SK-N-SH treated with all-trans-retinoic acid at 6 μM for 48 hours (cell line): ENCODE measurements around the gene ANKS3.

Source experiments
- ATAC-seq: fragments of 200-7000 bp; cut with Tn5 transposase; 3 replicates; pipeline ENCODE4 v1.9.1; 2020; ENCODE audit warnings: mild to moderate bottlenecking, moderate library complexity
- ARNTL ChIP-seq: fragments of 450-650 bp; formaldehyde crosslinking; IDR thresholded peaks from 2 replicates; pipeline ENCODE4 v1.5.0; 2020; ENCODE audit warnings: low read depth, mild to moderate bottlenecking, moderate library complexity, borderline replicate concordance
- BACH2 ChIP-seq: fragments of 250-450 bp; sonication (Bioruptor Pico); IDR thresholded peaks from 2 replicates; pipeline ENCODE4 v1.9.0; 2021; ENCODE audit warnings: mild to moderate bottlenecking, borderline replicate concordance
- CSDC2 ChIP-seq: fragments of 250-450 bp; sonication (Bioruptor Pico); IDR thresholded peaks from 2 replicates; pipeline ENCODE4 v1.5.0; 2020; ENCODE audit warnings: mild to moderate bottlenecking, moderate library complexity
- ESRRG ChIP-seq: fragments of 250-450 bp; sonication (Bioruptor Pico); IDR thresholded peaks from 2 replicates; pipeline ENCODE4 v1.6.1; 2021; ENCODE audit warnings: mild to moderate bottlenecking
- GLIS3 ChIP-seq: fragments of 250-450 bp; sonication (Bioruptor Pico); IDR thresholded peaks from 2 replicates; pipeline ENCODE4 v1.5.0; 2020; ENCODE audit warnings: mild to moderate bottlenecking, moderate library complexity
- ISL1 ChIP-seq: fragments of 250-450 bp; sonication (Bioruptor Pico); IDR thresholded peaks from 2 replicates; pipeline ENCODE4 v2.1.2; 2022; ENCODE audit warnings: mild to moderate bottlenecking, moderate library complexity
- OSR1 ChIP-seq: fragments of 250-450 bp; sonication (Bioruptor Pico); IDR thresholded peaks from 2 replicates; pipeline ENCODE4 v1.8.0; 2022; ENCODE audit warnings: moderate library complexity, mild to moderate bottlenecking, inconsistent platforms
- PPARA ChIP-seq: fragments of 250-450 bp; sonication (Bioruptor Pico); IDR thresholded peaks from 2 replicates; pipeline ENCODE4 v1.5.0; 2020; ENCODE audit warnings: mild to moderate bottlenecking, borderline replicate concordance
- RARB ChIP-seq: fragments of 250-450 bp; sonication (Bioruptor Pico); IDR thresholded peaks from 2 replicates; pipeline ENCODE4 v1.8.0; 2021; ENCODE audit warnings: mild to moderate bottlenecking, moderate library complexity
- SNAI2 ChIP-seq: fragments of 250-450 bp; sonication (Bioruptor Pico); IDR thresholded peaks from 2 replicates; pipeline ENCODE4 v1.5.0; 2020; ENCODE audit warnings: mild to moderate bottlenecking, moderate library complexity
- TCF4 ChIP-seq: fragments of 250-450 bp; sonication (Bioruptor Pico); IDR thresholded peaks from 2 replicates; pipeline ENCODE4 v1.8.0; 2021; ENCODE audit warnings: mild to moderate bottlenecking, moderate library complexity, borderline replicate concordance
- TOX ChIP-seq: fragments of 250-450 bp; sonication (Bioruptor Pico); IDR thresholded peaks from 2 replicates; pipeline ENCODE4 v1.8.0; 2021; ENCODE audit warnings: mild to moderate bottlenecking, moderate library complexity, borderline replicate concordance
- ZC3H10 ChIP-seq: fragments of 250-450 bp; sonication (Bioruptor Pico); IDR thresholded peaks from 2 replicates; pipeline ENCODE4 v1.5.1; 2021; ENCODE audit warnings: mild to moderate bottlenecking, moderate library complexity
- ZFP3 ChIP-seq: fragments of 250-450 bp; sonication (Bioruptor Pico); IDR thresholded peaks from 2 replicates; pipeline ENCODE4 v1.5.0; 2020; ENCODE audit warnings: mild to moderate bottlenecking, moderate library complexity
- ZFP30 ChIP-seq: fragments of 450-650 bp; formaldehyde crosslinking; IDR thresholded peaks from 2 replicates; pipeline ENCODE4 v1.5.0; 2022; ENCODE audit warnings: mild to moderate bottlenecking, moderate library complexity
- ZNF565 ChIP-seq: fragments of 450-650 bp; formaldehyde crosslinking; conservative IDR thresholded peaks from 2 replicates; pipeline ENCODE4 v1.5.0; 2020; ENCODE audit warnings: low read depth, mild to moderate bottlenecking, moderate library complexity
- ZNF70 ChIP-seq: fragments of 450-650 bp; formaldehyde crosslinking; IDR thresholded peaks from 2 replicates; pipeline ENCODE4 v1.5.0; 2020; ENCODE audit warnings: mild to moderate bottlenecking, moderate library complexity
- ZNF8 ChIP-seq: fragments of 450-650 bp; formaldehyde crosslinking; IDR thresholded peaks from 2 replicates; pipeline ENCODE4 v1.5.0; 2020; ENCODE audit warnings: mild to moderate bottlenecking, moderate library complexity
- TF ChIP-seq, protein P1 (sequence below): fragments of 250-450 bp; sonication (Bioruptor Pico); IDR thresholded peaks from 2 replicates; pipeline ENCODE4 v1.5.0; 2020; ENCODE audit warnings: mild to moderate bottlenecking, moderate library complexity
- TF ChIP-seq, protein P2 (sequence below): fragments of 250-450 bp; sonication (Bioruptor Pico); IDR thresholded peaks from 2 replicates; pipeline ENCODE4 v1.5.1; 2021; ENCODE audit warnings: mild to moderate bottlenecking, moderate library complexity
- TF ChIP-seq, protein P3 (sequence below): fragments of 250-450 bp; sonication (Bioruptor Pico); IDR thresholded peaks from 2 replicates; pipeline ENCODE4 v1.5.1; 2020; ENCODE audit warnings: low read depth, mild to moderate bottlenecking, moderate library complexity
- TF ChIP-seq, protein P4 (sequence below): fragments of 250-450 bp; sonication (Bioruptor Pico); IDR thresholded peaks from 2 replicates; pipeline ENCODE4 v1.8.0; 2020; ENCODE audit warnings: mild to moderate bottlenecking, moderate library complexity, borderline replicate concordance

The ANKS3 gene

DNA sequence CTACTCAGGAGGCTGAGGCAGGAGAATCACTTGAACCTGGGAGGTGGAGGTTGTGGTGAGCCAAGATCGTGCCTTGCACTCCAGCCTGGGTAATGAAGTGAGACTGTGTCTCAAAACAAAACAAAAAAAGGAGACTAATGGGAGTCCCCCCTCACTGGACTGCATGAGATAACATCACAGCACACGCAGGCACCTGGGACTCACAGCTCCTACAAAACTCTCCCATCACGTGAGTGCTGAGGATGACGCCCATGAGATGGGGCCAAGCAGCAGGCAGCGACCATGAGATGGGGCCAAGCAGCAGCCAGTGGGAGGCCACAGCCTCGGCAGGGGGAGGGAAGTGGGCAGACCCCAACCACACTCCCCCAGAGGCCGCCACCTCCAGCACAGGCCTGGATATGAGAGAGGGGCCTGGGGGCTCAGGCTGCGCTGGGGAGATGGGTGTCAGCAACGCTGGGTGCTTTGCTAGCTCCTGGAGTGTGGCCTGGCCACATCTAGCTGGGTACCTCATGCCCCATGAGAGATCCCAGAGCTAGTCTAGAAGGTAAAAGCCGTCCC is 15.7 kb upstream of the ANKS3 start:
- no peak for ATAC-seq
- TF ChIP-seq ZNF565 (CRISPR knock-in tag), result no peak
- TF ChIP-seq, all 23 proteins: peak for 0

DNA sequence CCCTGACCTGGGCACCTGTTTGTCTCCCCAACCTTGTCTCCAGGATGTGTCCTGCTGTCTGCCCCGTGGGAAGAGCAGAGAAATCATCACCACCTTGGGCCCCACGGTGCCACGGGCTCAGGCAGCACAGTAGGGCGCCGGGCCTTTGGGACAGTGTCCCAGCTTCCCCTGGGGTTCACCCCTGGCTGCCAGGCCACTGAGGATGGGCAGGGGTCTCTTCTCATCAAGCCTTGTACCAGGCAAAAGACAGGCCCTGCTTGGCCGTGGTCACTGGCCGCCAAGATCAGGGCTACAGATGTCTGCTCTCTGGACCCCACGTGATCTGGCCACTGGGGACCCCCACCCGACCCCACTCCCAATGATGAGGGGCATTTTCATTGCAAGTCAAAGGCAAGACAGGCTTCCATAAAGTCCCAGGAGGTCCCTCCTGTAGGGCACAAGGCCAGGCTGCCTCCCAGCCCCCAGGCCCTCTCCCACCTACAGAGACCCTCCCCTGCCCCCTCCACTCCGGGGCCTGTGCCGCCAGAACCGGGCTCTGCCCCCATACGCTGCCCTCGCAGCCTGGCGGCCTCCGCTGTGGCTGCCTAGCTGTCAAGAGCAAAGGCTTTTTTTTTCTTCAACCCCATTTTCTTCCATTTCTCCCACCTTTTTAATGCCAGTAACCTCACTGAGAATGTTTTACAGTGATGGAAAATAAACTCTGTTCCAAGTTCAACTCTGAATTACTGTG is 14.8 kb upstream of the ANKS3 start:
- TF ChIP-seq ISL1 (CRISPR knock-in tag) (no peak), BACH2 (CRISPR knock-in tag) (no peak), ZNF8 (CRISPR knock-in tag) (no peak), ZC3H10 (CRISPR knock-in tag) (no peak), CSDC2 (CRISPR knock-in tag) (no peak), ZNF70 (CRISPR knock-in tag) (no peak), TCF4 (no peak), ESRRG (CRISPR knock-in tag) (no peak), RARB (CRISPR knock-in tag) (no peak), ARNTL (CRISPR knock-in tag) (no peak), PPARA (CRISPR knock-in tag) (no peak)
- TF ChIP-seq, protein P1, sequence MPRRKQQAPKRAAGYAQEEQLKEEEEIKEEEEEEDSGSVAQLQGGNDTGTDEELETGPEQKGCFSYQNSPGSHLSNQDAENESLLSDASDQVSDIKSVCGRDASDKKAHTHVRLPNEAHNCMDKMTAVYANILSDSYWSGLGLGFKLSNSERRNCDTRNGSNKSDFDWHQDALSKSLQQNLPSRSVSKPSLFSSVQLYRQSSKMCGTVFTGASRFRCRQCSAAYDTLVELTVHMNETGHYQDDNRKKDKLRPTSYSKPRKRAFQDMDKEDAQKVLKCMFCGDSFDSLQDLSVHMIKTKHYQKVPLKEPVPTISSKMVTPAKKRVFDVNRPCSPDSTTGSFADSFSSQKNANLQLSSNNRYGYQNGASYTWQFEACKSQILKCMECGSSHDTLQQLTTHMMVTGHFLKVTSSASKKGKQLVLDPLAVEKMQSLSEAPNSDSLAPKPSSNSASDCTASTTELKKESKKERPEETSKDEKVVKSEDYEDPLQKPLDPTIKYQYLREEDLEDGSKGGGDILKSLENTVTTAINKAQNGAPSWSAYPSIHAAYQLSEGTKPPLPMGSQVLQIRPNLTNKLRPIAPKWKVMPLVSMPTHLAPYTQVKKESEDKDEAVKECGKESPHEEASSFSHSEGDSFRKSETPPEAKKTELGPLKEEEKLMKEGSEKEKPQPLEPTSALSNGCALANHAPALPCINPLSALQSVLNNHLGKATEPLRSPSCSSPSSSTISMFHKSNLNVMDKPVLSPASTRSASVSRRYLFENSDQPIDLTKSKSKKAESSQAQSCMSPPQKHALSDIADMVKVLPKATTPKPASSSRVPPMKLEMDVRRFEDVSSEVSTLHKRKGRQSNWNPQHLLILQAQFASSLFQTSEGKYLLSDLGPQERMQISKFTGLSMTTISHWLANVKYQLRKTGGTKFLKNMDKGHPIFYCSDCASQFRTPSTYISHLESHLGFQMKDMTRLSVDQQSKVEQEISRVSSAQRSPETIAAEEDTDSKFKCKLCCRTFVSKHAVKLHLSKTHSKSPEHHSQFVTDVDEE (CRISPR knock-in tag), result no peak
- ATAC-seq, result no peak

DNA sequence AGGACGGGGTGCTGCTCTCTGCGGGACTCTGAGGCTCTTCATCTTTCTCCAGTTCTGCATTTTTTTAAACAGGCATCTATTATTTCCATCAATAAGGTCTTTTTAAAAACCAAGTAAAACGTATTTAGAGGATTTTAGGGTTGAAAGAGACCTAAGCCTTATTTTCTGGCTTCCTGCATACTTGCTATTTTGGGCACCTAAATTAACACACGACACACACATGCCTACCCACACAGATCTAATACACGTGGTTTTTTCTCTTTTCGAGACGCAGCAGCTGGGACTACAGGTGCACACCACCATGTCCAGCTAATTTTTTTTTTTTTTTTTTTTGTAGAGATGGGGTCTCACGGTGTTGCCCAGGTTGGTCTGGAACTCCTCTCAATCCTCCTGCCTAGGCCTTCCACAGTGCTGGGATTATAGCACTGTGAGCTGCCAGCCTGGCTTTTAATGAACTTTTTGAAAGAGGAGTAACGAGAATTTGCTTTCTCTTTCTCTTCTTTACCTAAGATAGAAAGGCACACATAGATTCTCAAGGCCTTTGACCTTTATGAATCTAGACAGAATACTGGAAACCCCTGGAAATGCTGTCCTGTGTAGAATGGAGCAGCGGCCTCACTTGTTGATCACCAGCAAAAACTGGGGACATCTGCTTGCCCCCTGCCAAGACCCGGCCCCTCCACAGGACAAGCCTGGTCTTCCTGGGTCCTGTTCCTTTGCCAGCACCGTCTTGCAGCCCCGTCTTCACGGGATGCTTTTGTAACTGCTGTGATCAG is 14.0 kb upstream of the ANKS3 start:
- no peak for ATAC-seq
- no peak for TF ChIP-seq TOX (CRISPR knock-in tag)
- TF ChIP-seq, protein P2, sequence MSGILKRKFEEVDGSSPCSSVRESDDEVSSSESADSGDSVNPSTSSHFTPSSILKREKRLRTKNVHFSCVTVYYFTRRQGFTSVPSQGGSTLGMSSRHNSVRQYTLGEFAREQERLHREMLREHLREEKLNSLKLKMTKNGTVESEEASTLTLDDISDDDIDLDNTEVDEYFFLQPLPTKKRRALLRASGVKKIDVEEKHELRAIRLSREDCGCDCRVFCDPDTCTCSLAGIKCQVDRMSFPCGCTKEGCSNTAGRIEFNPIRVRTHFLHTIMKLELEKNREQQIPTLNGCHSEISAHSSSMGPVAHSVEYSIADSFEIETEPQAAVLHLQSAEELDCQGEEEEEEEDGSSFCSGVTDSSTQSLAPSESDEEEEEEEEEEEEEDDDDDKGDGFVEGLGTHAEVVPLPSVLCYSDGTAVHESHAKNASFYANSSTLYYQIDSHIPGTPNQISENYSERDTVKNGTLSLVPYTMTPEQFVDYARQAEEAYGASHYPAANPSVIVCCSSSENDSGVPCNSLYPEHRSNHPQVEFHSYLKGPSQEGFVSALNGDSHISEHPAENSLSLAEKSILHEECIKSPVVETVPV (CRISPR knock-in tag), result no peak
- no peak for TF ChIP-seq SNAI2 (CRISPR knock-in tag)
- no peak for TF ChIP-seq ZNF565 (CRISPR knock-in tag)
- TF ChIP-seq ZFP3 (CRISPR knock-in tag), result no peak
- no peak for TF ChIP-seq TCF4
- no peak for TF ChIP-seq GLIS3
- no peak for TF ChIP-seq RARB (CRISPR knock-in tag)
- TF ChIP-seq, protein P3, sequence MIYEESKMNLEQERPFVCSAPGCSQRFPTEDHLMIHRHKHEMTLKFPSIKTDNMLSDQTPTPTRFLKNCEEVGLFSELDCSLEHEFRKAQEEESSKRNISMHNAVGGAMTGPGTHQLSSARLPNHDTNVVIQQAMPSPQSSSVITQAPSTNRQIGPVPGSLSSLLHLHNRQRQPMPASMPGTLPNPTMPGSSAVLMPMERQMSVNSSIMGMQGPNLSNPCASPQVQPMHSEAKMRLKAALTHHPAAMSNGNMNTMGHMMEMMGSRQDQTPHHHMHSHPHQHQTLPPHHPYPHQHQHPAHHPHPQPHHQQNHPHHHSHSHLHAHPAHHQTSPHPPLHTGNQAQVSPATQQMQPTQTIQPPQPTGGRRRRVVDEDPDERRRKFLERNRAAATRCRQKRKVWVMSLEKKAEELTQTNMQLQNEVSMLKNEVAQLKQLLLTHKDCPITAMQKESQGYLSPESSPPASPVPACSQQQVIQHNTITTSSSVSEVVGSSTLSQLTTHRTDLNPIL (CRISPR knock-in tag), result no peak

DNA sequence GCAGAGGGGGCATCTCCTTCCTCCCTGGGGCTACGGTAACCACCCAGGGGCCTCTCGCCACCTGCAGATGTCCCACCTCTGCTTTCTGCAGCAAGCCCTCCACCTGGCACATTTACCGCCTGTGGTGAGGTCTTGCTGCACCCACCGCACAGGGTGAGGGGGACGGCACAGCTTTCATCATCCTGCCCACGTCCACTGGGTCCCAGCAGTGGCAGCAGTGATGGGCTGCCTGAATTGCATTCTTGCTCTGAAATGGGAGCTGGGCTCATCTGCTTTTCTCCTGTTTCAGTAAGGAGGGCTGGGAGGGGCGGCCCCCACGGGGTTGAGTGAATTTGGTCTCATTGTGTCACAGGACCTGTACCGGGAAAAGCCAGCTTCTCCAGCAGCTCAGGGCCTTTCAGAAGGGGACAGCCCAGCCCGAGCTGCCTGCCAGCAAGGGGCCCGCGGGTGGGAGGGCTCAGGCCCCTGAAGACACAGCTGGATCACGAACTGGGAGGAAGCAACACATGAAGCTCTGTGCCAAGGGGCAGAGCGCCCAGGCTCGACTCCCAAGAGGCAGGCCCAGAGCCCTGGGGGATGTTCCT is 13.0 kb upstream of the ANKS3 start:
- ATAC-seq, result no peak; the same call in 1 of the 3 replicates
- TF ChIP-seq, protein P4, sequence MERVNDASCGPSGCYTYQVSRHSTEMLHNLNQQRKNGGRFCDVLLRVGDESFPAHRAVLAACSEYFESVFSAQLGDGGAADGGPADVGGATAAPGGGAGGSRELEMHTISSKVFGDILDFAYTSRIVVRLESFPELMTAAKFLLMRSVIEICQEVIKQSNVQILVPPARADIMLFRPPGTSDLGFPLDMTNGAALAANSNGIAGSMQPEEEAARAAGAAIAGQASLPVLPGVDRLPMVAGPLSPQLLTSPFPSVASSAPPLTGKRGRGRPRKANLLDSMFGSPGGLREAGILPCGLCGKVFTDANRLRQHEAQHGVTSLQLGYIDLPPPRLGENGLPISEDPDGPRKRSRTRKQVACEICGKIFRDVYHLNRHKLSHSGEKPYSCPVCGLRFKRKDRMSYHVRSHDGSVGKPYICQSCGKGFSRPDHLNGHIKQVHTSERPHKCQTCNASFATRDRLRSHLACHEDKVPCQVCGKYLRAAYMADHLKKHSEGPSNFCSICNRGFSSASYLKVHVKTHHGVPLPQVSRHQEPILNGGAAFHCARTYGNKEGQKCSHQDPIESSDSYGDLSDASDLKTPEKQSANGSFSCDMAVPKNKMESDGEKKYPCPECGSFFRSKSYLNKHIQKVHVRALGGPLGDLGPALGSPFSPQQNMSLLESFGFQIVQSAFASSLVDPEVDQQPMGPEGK (CRISPR knock-in tag), result no peak
- no peak for TF ChIP-seq OSR1 (CRISPR knock-in tag)
- TF ChIP-seq ZFP30 (CRISPR knock-in tag), result no peak
